Tibial artery (tissue), 4 donors: ENCODE data around the gene LCN1.
A peak's percentile ranks its signal among the peaks of the same experiment; 100 is the strongest.
"Not testable (repeated sequence)": the region's sequence is repeated elsewhere in the genome, so short reads cannot be mapped to it uniquely, and the experiment has no call there.

ENCODE experiments used
- DNase-seq, 2 donors: peaks; one replicate each; pipeline ENCODE4 v3.0.0-alpha.2; 2019
- H3K27ac ChIP-seq, 2 donors: fragments of 200-600 bp; sonication (generic) in 1 of 2; 1 replicate in 1 of 2; 2 replicates in 1 of 2; pipeline ENCODE4 v1.5.1; 2018 to 2019; ENCODE audit warnings: mild to moderate bottlenecking in 1 of 2
- H3K27me3 ChIP-seq, 2 donors: fragments of 200-600 bp; sonication (generic) in 1 of 2; one replicate each; pipeline versions ENCODE4 v1.5.1 to v1.6.0; 2016 to 2019
- H3K36me3 ChIP-seq, 3 donors: fragments of 200-600 bp; sonication (generic) in 2 of 3; one replicate each; pipeline ENCODE4 v1.5.1; 2016 to 2019; ENCODE audit warnings: mild to moderate bottlenecking in 2 of 3
- H3K4me1 ChIP-seq, 4 donors: fragments of 200-600 bp; sonication (generic) in 2 of 4; 1 replicate in 3 of 4; 2 replicates in 1 of 4; pipeline ENCODE4 v1.5.1; 2016 to 2019
- H3K4me3 ChIP-seq, 2 donors: fragments of 200-600 bp; sonication (generic) in 1 of 2; 1 replicate in 1 of 2; 2 replicates in 1 of 2; pipeline ENCODE4 v1.5.1; 2018 to 2019; ENCODE audit warnings: mild to moderate bottlenecking in 2 of 2
- H3K9me3 ChIP-seq, 3 donors: fragments of 200-600 bp; sonication (generic) in 1 of 3; one replicate each; pipeline ENCODE4 v1.5.1; 2016 to 2019
- intact Hi-C: fragments of 100-400 bp; cut with DNase I; formaldehyde crosslinking; loops from one replicate; pipeline ENCODE4 v1.15.0; 2023; ENCODE audit warnings: low total_unique reads
- TF ChIP-seq, protein P1 (sequence below), 2 experiments: fragments of 200-600 bp in 1 of 2; fragments of 450-650 bp in 1 of 2; IDR thresholded peaks; one replicate each; pipeline ENCODE4 v1.5.1; 2017 to 2019; ENCODE audit warnings: antibody characterized with exemption in 2 of 2, mild to moderate bottlenecking in 1 of 2, moderate library complexity in 1 of 2

LCN1 gene

GRCh38 chr9:135525241-135526088, 4.2 kb downstream of the LCN1 start:
- TF ChIP-seq, protein P1, sequence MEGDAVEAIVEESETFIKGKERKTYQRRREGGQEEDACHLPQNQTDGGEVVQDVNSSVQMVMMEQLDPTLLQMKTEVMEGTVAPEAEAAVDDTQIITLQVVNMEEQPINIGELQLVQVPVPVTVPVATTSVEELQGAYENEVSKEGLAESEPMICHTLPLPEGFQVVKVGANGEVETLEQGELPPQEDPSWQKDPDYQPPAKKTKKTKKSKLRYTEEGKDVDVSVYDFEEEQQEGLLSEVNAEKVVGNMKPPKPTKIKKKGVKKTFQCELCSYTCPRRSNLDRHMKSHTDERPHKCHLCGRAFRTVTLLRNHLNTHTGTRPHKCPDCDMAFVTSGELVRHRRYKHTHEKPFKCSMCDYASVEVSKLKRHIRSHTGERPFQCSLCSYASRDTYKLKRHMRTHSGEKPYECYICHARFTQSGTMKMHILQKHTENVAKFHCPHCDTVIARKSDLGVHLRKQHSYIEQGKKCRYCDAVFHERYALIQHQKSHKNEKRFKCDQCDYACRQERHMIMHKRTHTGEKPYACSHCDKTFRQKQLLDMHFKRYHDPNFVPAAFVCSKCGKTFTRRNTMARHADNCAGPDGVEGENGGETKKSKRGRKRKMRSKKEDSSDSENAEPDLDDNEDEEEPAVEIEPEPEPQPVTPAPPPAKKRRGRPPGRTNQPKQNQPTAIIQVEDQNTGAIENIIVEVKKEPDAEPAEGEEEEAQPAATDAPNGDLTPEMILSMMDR (IDR thresholded peaks at IDR 0.05), result no peak
- Histone ChIP-seq H3K4me3 (no peak overlapping the region), H3K4me1 (no peaks in the 10 kb centered on the region), H3K27ac (no peak overlapping the region), H3K27me3 (peaks cover 0 to 66% of the 10 kb centered on the region in 2 donors), H3K9me3 (peaks cover 0 to 5% (median 3%) of the 10 kb centered on the region in 3 donors), H3K36me3 (no peaks in the 10 kb centered on the region)
- DNase-seq, result peak in 1 of 2 donors; percentile 51
- intact Hi-C loops, result no loop called here

DNA sequence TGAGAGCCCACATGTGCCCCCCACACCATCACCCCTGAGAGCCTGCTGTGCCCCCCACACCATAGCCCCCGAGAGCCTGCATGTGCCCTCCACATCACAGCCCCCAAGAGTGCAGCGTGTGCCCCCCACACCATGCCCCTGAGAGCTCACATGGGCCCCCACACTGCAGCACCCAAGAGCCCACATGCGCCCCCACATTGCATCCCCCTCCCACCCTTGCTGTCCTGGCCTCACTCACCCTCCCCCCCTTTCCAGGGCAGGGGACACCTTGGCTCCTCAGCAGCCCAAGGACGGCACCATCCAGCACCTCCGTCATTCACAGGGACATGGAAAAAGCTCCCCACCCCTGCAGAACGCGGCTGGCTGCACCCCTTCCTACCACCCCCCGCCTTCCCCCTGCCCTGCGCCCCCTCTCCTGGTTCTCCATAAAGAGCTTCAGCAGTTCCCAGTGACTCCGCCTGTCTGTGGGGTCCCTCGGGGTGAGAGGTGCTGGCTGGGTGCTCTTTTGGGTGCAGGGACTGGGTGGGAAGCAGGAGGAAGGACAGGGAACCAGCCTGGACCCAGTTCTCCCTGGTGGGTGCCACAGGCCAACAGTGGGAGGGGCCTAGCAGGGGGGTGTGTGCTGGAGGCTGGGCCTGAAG, 5.0 kb downstream of the LCN1 start:
- Histone ChIP-seq H3K27ac (no peak overlapping the region), H3K4me3 (no peak overlapping the region), H3K4me1 (no peaks in the 10 kb centered on the region), H3K36me3 (no peaks in the 10 kb centered on the region), H3K9me3 (peaks cover 0 to 5% (median 3%) of the 10 kb centered on the region in 3 donors), H3K27me3 (peaks cover 0 to 70% of the 10 kb centered on the region in 2 donors)
- peak in 1 of 2 donors; percentile 45 for DNase-seq
- TF ChIP-seq, protein P1 (IDR thresholded peaks at IDR 0.05), result no peak
- intact Hi-C loops, result no loop called here

DNA sequence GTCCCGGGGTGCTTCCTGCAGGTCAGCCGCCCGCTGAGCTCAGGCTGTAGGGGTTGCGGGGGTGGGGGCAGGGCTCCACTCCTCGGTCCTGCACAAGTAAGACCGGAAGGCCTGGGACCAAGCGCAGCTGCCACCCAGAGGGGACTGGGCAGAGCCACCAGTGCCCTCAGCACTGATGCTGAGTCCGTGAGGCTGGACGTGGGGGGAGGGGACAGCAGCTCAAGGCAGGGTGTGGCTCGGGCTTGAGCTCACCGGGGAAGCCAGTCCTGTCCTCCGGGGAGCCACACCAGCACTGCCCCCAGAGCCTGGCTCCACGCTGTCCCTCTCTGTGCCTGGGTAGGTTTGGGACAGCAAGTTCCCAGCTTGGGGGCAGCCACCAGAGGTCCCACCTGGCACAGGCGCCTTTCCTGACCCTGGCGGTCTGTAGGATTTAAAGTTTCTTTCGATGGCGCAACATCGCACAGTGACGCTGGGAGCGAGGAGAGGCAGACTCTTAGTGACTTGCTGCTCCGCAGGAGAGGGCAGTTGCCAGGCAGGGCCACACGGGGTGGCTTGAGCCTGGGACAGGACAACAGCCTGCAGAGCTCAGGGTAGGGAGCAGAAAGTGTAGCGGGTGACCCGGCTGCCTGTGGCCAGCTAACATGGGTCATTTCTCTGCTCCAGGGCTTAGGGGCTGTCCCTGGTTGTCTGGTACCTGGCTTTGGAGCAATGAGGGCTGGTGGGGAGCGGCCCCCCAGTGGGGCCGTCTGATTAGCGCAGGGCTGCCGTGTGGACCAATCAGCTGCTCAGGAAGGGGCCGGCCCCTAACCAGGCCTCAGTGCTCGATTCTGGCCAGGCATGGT, 5.7 kb downstream of the LCN1 start:
- no peak overlapping the region for H3K4me3 ChIP-seq
- TF ChIP-seq, protein P1 (IDR thresholded peaks at IDR 0.05), result no peak
- peaks cover 0 to 71% of the 10 kb centered on the region in 2 donors for H3K27me3 ChIP-seq
- H3K4me1 ChIP-seq, result no peaks in the 10 kb centered on the region
- intact Hi-C loops, result no loop called here
- H3K36me3 ChIP-seq, result no peaks in the 10 kb centered on the region
- no peak overlapping the region for H3K27ac ChIP-seq
- DNase-seq, result peak in 1 of 2 donors; percentile 57
- peaks cover 0 to 5% (median 3%) of the 10 kb centered on the region in 3 donors for H3K9me3 ChIP-seq

GRCh38 chr9:135528842-135529435, 7.7 kb downstream of the LCN1 start:
- H3K9me3 ChIP-seq, H3K27ac ChIP-seq, H3K4me1 ChIP-seq, H3K4me3 ChIP-seq, intact Hi-C loops, H3K36me3 ChIP-seq: not testable (repeated sequence)
- DNase-seq, result peak in 1 of 2 donors; percentile 44
- peaks cover 0 to 63% of the 10 kb centered on the region in 2 donors for H3K27me3 ChIP-seq

DNA sequence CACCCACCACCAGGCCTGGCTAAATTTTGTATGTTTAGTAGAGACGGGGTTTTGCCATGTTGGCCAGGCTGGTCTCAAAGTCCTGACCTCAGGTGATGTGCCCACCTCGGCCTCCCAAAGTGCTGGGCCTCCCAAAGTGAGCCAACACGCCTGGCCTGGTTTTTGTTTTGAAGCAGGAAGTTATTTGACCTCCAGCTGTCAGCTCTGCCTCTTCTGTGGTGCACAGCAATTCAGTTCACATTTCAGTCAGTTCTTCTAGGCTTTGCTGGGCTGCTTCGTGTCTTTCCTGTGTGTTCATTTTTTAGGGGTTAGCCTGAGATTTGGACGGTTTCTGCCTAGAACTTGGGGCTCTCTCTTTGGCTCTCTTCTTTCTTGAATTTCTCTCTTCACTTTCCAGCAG, 8.9 kb downstream of the LCN1 start:
- Histone ChIP-seq H3K4me3 (no peak overlapping the region), H3K36me3 (no peaks in the 10 kb centered on the region), H3K4me1 (no peaks in the 10 kb centered on the region), H3K27me3 (peaks cover 0 to 51% of the 10 kb centered on the region in 2 donors), H3K27ac (no peak overlapping the region), H3K9me3 (peaks cover 0 to 5% (median 3%) of the 10 kb centered on the region in 3 donors)
- TF ChIP-seq, protein P1 (IDR thresholded peaks at IDR 0.05), result no peak
- intact Hi-C loops, result no loop called here
- DNase-seq, result peak in 1 of 2 donors; percentile 55
